OCI-LY1 (cell line): Measurements from ENCODE around the gene AASDH.
A peak's percentile ranks its signal among the peaks of the same experiment; 100 is the strongest.

Experiments
- H2AFZ ChIP-seq: fragments of 200-600 bp; sonication (generic), shearing (Covaris generic); 2 replicates; pipeline ENCODE4 v1.6.0; 2014; ENCODE audit warnings: antibody characterized with exemption, mild to moderate bottlenecking, low read length
- H3F3A ChIP-seq: fragments of 200-600 bp; sonication (generic), shearing (Covaris generic); 2 replicates; pipeline ENCODE4 v1.6.0; 2014; ENCODE audit warnings: mild to moderate bottlenecking, antibody characterized with exemption, low read length, moderate library complexity; ENCODE audit not compliant: insufficient read depth
- H3K27ac ChIP-seq: fragments of 200-600 bp; sonication (generic); 2 replicates; pipeline ENCODE4 v1.5.1; 2014; ENCODE audit warnings: low read length, mixed run types, mild to moderate bottlenecking, low read depth; ENCODE audit not compliant: poor library complexity, severe bottlenecking
- H3K27me3 ChIP-seq: fragments of 200-600 bp; sonication (generic); 2 replicates; pipeline ENCODE4 v1.6.0; 2014; ENCODE audit warnings: antibody characterized with exemption, mild to moderate bottlenecking, low read length, moderate library complexity; ENCODE audit not compliant: insufficient read depth
- H3K36me3 ChIP-seq: fragments of 200-600 bp; sonication (generic); 2 replicates; pipeline ENCODE4 v1.6.1; 2014; ENCODE audit warnings: mild to moderate bottlenecking, antibody characterized with exemption, low read length, moderate library complexity, mixed read lengths; ENCODE audit not compliant: insufficient read depth
- H3K4me1 ChIP-seq: fragments of 200-600 bp; sonication (generic); 2 replicates; pipeline ENCODE4 v1.5.1; 2014; ENCODE audit warnings: mild to moderate bottlenecking, low read length, moderate library complexity; ENCODE audit not compliant: insufficient read depth, severe bottlenecking
- H3K4me2 ChIP-seq: fragments of 200-600 bp; sonication (generic), shearing (Covaris generic); 2 replicates; pipeline ENCODE4 v1.6.1; 2014; ENCODE audit warnings: low read length
- H3K4me3 ChIP-seq: fragments of 200-600 bp; sonication (generic); 2 replicates; pipeline ENCODE4 v1.5.1; 2014; ENCODE audit warnings: low read length, low read depth, mild to moderate bottlenecking, mixed read lengths; ENCODE audit not compliant: poor library complexity, severe bottlenecking
- H3K79me2 ChIP-seq: fragments of 200-600 bp; shearing (Covaris generic); 2 replicates; pipeline ENCODE4 v1.6.1; 2016; ENCODE audit warnings: mixed run types, low read length, mixed read lengths; ENCODE audit not compliant: insufficient read depth
- H3K9ac ChIP-seq: fragments of 200-600 bp; sonication (generic), shearing (Covaris generic); 2 replicates; pipeline ENCODE4 v1.6.1; 2014; ENCODE audit warnings: mild to moderate bottlenecking, low read length, mixed read lengths
- H3K9me2 ChIP-seq: fragments of 200-600 bp; sonication (generic), shearing (Covaris generic); 2 replicates; pipeline ENCODE4 v1.6.1; 2014; ENCODE audit warnings: low read depth, mild to moderate bottlenecking, low read length, mixed read lengths
- H3K9me3 ChIP-seq: fragments of 200-600 bp; shearing (Covaris generic); 2 replicates; pipeline ENCODE4 v1.6.1; 2014; ENCODE audit warnings: low read length, mixed read lengths
- H4K20me1 ChIP-seq: fragments of 200-600 bp; sonication (generic), shearing (Covaris generic); 2 replicates; pipeline ENCODE4 v1.6.0; 2016; ENCODE audit warnings: mild to moderate bottlenecking, low read length; ENCODE audit not compliant: insufficient read depth
- EZH2 ChIP-seq: fragments of 200-600 bp; sonication (generic), shearing (Covaris generic); IDR thresholded peaks from 2 replicates; pipeline ENCODE4 v1.8.0; 2017; ENCODE audit warnings: borderline replicate concordance, mixed run types, mild to moderate bottlenecking, antibody characterized with exemption, low read length, moderate library complexity, mixed read lengths
- TF ChIP-seq, protein P1 (sequence below): fragments of 200-600 bp; sonication (generic), shearing (Covaris generic); IDR thresholded peaks from 2 replicates; pipeline ENCODE4 v1.5.1; 2017; ENCODE audit warnings: mild to moderate bottlenecking, antibody characterized with exemption, low read length, moderate library complexity, mixed read lengths

Gene AASDH

DNA sequence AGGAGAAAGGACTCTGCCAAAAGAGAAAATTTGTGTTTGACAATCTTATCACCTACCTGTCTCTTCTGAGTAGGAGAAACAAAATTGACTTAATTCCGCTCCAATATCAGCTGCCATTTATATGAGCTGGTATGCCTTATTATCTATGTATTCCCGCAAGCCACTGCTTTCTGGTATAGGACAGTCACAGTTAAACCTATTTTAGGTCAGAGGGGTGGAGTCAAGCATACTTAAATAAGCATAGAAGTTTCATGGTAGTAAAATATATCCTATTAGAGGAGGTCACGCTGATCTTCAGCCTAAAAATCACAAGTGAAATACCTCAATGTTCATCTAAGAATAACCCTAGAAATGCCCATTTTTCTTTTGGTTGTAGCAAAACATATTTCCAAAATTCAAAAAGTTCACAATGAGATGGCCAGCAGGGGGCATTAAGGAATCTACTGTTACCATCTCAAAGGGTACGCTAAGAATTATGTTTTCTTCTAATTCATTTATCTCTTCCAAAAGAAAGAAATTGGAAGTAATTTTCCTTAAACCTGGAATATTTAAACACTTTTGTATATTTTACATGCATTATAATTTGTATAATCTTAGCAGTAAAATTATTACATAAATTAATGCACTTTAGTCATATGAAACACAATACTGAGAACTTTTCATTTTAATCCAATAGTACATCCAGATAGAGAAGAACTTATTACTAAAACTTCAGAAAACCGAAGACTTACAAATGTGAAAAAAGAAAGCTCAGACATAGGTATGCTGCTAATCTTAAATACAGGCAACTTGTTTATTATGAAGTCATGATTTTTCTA is 37.6 kb upstream of the AASDH start:
- H3K9me3 ChIP-seq = no peaks in the 10 kb centered on the region; the same call in 1 of the 2 replicates
- H3K4me1 ChIP-seq = peaks cover 18% of the 10 kb centered on the region
- peak overlapping the region; percentile 23; the same call in 1 of the 2 replicates for H3K4me2 ChIP-seq
- peaks cover 98% of the 10 kb centered on the region for H3K79me2 ChIP-seq
- H3K27ac ChIP-seq = peak overlapping the region; percentile 52
- H3K36me3 ChIP-seq = peaks cover 24% of the 10 kb centered on the region
- peak overlapping the region; percentile 11; the same call in 1 of the 2 replicates for H3K9ac ChIP-seq
- no peak overlapping the region for H3K4me3 ChIP-seq
- no peak for TF ChIP-seq EZH2
- TF ChIP-seq, protein P1, sequence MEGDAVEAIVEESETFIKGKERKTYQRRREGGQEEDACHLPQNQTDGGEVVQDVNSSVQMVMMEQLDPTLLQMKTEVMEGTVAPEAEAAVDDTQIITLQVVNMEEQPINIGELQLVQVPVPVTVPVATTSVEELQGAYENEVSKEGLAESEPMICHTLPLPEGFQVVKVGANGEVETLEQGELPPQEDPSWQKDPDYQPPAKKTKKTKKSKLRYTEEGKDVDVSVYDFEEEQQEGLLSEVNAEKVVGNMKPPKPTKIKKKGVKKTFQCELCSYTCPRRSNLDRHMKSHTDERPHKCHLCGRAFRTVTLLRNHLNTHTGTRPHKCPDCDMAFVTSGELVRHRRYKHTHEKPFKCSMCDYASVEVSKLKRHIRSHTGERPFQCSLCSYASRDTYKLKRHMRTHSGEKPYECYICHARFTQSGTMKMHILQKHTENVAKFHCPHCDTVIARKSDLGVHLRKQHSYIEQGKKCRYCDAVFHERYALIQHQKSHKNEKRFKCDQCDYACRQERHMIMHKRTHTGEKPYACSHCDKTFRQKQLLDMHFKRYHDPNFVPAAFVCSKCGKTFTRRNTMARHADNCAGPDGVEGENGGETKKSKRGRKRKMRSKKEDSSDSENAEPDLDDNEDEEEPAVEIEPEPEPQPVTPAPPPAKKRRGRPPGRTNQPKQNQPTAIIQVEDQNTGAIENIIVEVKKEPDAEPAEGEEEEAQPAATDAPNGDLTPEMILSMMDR = peak; percentile 67
- H3K27me3 ChIP-seq = no peaks in the 10 kb centered on the region
- H4K20me1 ChIP-seq = peaks cover 10% of the 10 kb centered on the region; the same call in 1 of the 2 replicates
- no peak overlapping the region for H2AFZ ChIP-seq
- H3K9me2 ChIP-seq = no peaks in the 10 kb centered on the region
- H3F3A ChIP-seq = no peaks in the 10 kb centered on the region; the same call in 1 of the 2 replicates

DNA sequence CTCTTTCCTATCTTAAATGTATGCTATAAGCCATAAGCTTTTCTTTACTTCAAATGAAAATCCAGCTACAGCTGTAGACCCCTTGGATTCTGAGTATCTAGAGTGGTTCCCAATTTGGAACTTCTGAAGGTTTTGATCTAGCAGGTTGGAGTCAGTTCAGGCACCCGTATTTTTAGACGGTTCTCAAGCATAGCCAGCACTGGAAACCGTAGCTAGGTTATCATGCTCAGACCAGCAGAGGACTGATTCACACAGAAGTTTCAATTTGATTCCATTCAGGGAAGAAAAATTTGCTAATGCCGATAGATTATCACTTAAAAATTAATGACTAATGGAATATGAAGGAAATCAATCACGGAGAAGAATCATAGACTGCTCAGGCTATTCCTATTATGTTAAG is 36.9 kb upstream of the AASDH start:
- Histone ChIP-seq H3K36me3 (peaks cover 24% of the 10 kb centered on the region), H3F3A (no peaks in the 10 kb centered on the region; the same call in 1 of the 2 replicates), H3K9me2 (no peaks in the 10 kb centered on the region), H3K4me1 (peaks cover 17% of the 10 kb centered on the region), H4K20me1 (peaks cover 11% of the 10 kb centered on the region), H3K79me2 (peaks cover 98% of the 10 kb centered on the region), H3K4me2 (no peak overlapping the region), H3K9ac (no peak overlapping the region), H3K27ac (no peak overlapping the region), H2AFZ (no peak overlapping the region), H3K27me3 (no peaks in the 10 kb centered on the region), H3K9me3 (no peaks in the 10 kb centered on the region; the same call in 1 of the 2 replicates), H3K4me3 (no peak overlapping the region)
- no peak for TF ChIP-seq EZH2
- TF ChIP-seq, protein P1 = no peak

DNA sequence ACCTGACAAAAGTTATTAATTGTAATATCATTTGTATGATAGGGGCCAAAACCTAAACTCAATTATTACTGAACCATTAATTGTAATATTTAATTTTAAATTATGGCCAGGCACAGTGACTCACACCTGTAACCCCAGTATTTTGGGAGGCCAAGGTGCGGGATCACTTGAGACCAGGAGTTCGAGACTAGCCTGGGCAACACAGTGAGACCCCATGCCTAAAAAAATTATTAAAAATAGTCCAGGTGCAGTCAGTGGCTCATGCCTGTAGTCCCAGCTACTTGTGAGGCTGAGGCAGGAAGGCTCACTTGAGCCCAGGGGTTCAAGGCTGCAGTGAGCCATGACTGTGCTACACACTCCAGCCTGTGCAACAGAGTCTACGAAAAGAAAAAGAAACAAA is 30.1 kb upstream of the AASDH start:
- Histone ChIP-seq H3K9me3 (no peaks in the 10 kb centered on the region), H3K9ac (no peak overlapping the region), H2AFZ (no peak overlapping the region), H3K4me3 (no peak overlapping the region), H3K79me2 (peaks cover 97% of the 10 kb centered on the region), H3F3A (no peaks in the 10 kb centered on the region), H3K36me3 (peaks cover 6% of the 10 kb centered on the region), H3K27ac (no peak overlapping the region), H3K4me2 (no peak overlapping the region), H3K27me3 (no peaks in the 10 kb centered on the region), H4K20me1 (peaks cover 11% of the 10 kb centered on the region), H3K9me2 (no peaks in the 10 kb centered on the region), H3K4me1 (no peaks in the 10 kb centered on the region)
- TF ChIP-seq, protein P1 = no peak
- no peak for TF ChIP-seq EZH2
